ENCODE data around the gene LZTFL1. TPM values are rescaled to one million over a fixed set of nuclear protein-coding genes. Genes with fewer than 3 reads are reported as not detected.
"Not testable (repeated sequence)": the region's sequence is repeated elsewhere in the genome, so short reads cannot be mapped to it uniquely, and the experiment has no call there.

LZTFL1 gene
- total RNA-seq, 3 donors from 2014 or later = 12.6 to 16.5 (median 16.4) TPM

DNA sequence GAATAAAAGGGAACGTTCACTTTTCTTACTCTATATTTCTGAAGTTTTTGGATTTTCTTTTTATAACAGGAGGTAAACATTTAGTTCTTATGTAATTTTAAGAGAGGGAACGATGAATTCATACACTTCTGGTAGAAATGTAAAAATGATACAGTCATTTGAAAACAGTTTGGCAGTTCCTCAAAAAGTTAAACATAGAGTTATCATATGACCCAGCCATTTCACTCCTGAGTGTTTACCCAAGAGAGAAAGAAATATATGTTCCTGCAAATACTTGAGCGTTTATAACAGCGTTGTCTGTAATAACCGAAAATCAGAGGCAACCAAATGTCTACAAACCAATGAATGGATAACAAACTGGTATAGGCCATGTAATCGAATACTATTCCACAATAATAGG, 23.6 kb upstream of the LZTFL1 start:
- Histone ChIP-seq H3K36me3 (ENCODE audit: low read depth) (no peaks in the 10 kb centered on the region), H3K9me3 (no peaks in the 10 kb centered on the region), H3K4me3 (no peak overlapping the region), H3K4me1 (ENCODE audit: low read depth) (no peaks in the 10 kb centered on the region)
- intact Hi-C loops (cut with DNase I, micrococcal nuclease) = no loop called here
- no peak for DNase-seq
- TF ChIP-seq, protein P1, sequence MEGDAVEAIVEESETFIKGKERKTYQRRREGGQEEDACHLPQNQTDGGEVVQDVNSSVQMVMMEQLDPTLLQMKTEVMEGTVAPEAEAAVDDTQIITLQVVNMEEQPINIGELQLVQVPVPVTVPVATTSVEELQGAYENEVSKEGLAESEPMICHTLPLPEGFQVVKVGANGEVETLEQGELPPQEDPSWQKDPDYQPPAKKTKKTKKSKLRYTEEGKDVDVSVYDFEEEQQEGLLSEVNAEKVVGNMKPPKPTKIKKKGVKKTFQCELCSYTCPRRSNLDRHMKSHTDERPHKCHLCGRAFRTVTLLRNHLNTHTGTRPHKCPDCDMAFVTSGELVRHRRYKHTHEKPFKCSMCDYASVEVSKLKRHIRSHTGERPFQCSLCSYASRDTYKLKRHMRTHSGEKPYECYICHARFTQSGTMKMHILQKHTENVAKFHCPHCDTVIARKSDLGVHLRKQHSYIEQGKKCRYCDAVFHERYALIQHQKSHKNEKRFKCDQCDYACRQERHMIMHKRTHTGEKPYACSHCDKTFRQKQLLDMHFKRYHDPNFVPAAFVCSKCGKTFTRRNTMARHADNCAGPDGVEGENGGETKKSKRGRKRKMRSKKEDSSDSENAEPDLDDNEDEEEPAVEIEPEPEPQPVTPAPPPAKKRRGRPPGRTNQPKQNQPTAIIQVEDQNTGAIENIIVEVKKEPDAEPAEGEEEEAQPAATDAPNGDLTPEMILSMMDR (IDR thresholded peaks at IDR 0.05) = no peak
- ATAC-seq = no peak

DNA sequence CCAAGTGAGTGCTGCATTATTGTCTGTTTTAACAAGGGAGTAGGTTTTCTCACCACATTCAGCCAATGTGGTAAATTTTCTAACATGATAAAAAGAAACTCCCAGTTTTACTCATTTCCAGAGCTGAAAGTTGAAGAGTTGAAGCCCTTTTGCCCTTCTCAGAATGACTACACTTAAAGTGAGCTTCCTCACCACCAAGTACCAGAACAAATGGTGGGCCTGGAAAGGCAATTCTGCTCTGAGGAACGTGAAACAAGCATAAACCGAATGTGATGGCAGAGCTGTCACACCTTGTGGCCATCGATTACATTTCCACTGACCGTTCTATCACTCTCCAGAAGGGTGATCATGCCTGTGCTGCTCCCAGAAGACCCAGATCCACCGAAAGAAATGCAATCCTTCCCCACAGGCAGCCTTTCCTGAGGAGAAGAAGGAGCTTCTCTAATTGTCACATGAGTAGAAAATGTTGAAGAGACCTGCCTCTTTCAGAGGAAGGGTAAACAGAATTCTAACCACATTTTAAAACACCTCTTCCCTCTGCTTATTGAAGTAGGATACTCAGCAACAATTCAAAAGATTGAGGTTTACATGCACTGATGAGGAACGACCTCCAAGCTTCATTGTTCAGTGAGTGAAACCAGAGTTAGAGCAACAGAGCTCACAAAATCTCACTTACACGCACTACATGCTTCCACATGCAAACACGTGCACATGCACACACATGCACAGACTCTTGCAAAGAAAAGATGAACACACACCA, 23.0 kb upstream of the LZTFL1 start:
- TF ChIP-seq, protein P1 (IDR thresholded peaks at IDR 0.05) = no peak
- Histone ChIP-seq H3K9me3 (no peaks in the 10 kb centered on the region), H3K4me1 (ENCODE audit: low read depth) (no peaks in the 10 kb centered on the region), H3K4me3 (no peak overlapping the region), H3K36me3 (ENCODE audit: low read depth) (no peaks in the 10 kb centered on the region)
- ATAC-seq (no peak), DNase-seq (no peak)
- intact Hi-C loops (cut with DNase I, micrococcal nuclease) = no loop called here

DNA sequence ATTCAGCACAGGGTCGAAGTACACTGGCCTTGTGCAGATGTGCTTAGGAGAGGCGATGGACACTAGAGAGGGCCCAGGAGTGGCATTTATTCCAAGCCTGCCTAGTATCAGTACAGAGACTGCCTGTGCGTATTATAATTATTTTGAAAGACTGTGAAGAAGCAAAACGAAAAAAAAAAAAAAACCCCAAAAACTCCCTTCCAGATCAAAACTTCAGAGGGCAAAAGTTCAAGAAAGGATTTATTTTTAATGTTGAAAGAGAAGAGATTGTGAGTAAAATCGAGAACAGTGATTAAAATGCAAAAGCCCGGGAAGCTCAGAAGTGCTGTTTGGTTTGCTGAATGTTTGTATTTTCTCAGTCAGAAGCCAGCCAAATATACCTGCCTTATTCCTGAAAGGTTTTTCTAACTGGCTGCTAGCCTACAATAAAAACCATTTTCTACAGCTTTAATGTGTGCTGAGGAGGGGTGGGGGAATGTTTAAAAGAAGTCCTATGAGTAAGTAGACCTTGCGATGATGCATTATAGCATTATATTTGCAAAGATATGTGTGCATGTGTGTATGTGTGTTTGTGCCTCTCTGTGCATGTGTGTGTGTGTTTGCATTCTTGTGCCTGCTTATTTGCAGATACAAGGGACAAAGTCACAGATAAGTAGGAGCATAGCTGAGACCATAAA, 19.3 kb upstream of the LZTFL1 start:
- H3K4me1 ChIP-seq (ENCODE audit: low read depth) = no peaks in the 10 kb centered on the region
- intact Hi-C loops (cut with DNase I, micrococcal nuclease) = no loop called here
- H3K36me3 ChIP-seq (ENCODE audit: low read depth) = no peaks in the 10 kb centered on the region
- ATAC-seq (peak; percentile 42), DNase-seq (peak in 1 of 3 donors; percentile 12)
- TF ChIP-seq, protein P1 (IDR thresholded peaks at IDR 0.05) = no peak
- no peaks in the 10 kb centered on the region for H3K9me3 ChIP-seq
- no peak overlapping the region for H3K4me3 ChIP-seq

DNA sequence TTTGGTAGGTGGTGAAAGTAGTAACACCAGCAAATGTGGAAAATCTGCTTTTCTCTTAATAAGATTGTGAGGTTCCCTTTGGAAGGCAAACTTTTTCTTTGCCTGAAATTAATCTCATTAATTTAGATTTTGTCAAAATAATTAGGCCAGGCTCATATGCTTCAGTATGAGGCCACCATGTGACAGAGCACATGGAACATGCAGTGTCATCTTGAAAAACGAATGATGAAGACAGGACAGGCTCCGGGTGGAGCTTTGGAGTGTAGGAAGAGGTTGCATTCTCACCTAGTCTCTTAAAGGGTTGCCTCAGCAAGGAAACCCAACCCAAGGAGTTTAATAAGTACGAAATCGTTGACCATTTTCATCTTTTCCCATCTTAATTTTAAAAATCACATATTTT, 18.6 kb upstream of the LZTFL1 start:
- TF ChIP-seq, protein P1 (IDR thresholded peaks at IDR 0.05) = no peak
- no peak overlapping the region for H3K4me3 ChIP-seq
- H3K36me3 ChIP-seq (ENCODE audit: low read depth) = no peaks in the 10 kb centered on the region
- no peaks in the 10 kb centered on the region for H3K9me3 ChIP-seq
- no peak for DNase-seq
- no peak for ATAC-seq
- intact Hi-C loops (cut with DNase I, micrococcal nuclease) = no loop called here
- no peaks in the 10 kb centered on the region for H3K4me1 ChIP-seq (ENCODE audit: low read depth)

DNA sequence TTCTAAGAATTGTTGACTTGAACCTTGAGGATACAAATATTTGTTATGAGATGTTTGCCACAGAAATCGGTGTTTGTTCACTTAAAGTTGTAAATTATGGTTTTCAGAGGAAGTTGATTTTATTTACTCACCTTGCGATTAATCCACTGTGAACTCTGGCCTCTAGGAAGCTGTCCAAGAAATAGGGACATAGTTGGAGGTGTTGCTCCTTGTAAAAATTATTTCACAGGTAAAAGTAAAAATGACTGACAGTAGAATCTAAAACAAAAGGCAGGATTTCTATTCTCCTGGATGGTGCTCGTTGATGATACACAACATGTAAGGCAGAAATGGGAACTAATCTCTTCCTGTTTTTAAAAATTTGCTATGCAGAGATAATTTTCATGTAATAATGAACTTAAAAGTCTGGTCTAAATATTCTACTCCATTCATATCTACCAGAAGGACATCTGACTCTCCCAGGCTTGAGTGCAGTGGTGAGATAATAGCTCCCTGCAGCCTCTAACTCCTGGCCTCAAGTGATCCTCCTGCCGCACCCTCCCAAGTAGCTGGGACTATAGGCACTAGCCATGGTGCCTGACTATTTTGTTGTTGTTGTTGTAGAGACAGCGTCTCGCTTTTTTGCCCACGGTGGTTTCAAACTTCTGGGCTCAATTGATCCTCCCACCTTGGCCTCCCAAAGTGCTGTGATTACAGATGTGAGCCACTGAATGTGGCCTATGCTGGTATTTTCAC, 17.1 kb upstream of the LZTFL1 start:
- Histone ChIP-seq H3K36me3 (ENCODE audit: low read depth) (no peaks in the 10 kb centered on the region), H3K4me3 (no peak overlapping the region), H3K4me1 (ENCODE audit: low read depth) (no peaks in the 10 kb centered on the region), H3K9me3 (no peaks in the 10 kb centered on the region)
- DNase-seq (no peak), ATAC-seq (no peak)
- intact Hi-C loops (cut with DNase I, micrococcal nuclease) = no loop called here
- TF ChIP-seq, protein P1 (IDR thresholded peaks at IDR 0.05) = no peak

DNA sequence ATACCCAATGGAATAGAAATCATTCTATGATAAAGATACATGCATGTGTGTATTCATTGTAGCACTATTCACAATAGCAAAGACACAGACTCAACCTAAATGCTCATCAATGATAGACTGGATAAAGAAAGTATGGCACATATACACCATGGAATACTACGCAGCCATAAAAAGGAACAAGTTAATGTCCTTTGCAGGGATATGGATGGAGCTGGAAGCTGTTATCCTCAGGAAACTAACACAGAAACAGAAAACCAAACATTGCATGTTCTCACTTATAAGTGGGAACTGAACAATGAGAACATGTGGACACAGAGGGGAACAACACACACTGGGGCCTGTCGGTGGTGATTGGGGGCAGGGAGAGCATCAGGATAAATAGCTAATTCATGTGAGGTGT, 15.1 kb upstream of the LZTFL1 start:
- H3K4me1 ChIP-seq (ENCODE audit: low read depth); H3K4me3 ChIP-seq; DNase-seq; ATAC-seq; H3K9me3 ChIP-seq; intact Hi-C loops (cut with DNase I, micrococcal nuclease); H3K36me3 ChIP-seq (ENCODE audit: low read depth): not testable (repeated sequence)

DNA sequence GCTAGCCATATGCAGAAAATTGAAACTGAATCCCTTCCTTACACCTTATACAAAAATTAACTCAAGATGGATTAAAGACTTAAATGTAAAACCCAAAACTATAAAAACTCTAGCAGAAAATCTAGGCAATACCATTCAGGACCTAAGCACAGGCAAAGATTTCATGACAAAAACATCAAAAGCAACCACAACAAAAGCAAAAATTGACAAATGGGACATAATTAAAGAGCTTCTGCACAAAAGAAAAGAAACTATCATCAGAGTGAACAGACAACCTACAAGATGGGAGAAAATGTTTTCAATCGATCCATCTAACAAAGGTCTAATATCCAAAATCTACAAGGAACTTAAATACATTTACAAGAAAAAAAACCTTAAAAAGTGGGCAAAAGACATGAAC, 14.4 kb upstream of the LZTFL1 start:
- H3K4me1 ChIP-seq (ENCODE audit: low read depth); DNase-seq; H3K36me3 ChIP-seq (ENCODE audit: low read depth); H3K4me3 ChIP-seq; intact Hi-C loops (cut with DNase I, micrococcal nuclease); ATAC-seq; H3K9me3 ChIP-seq: not testable (repeated sequence)
